HCT116 (cell line): ENCODE results near the gene S100A2. TPM values are rescaled to one million over a fixed set of nuclear protein-coding genes. Genes with fewer than 3 reads are reported as not detected.

ENCODE experiments used
- ATAC-seq: fragments of 200-7000 bp; cut with Tn5 transposase; 2 replicates; pipeline ENCODE4 v1.9.1; 2020; ENCODE audit warnings: mild to moderate bottlenecking, moderate library complexity
- BruUV-seq: library from RNA; stranded (reverse); fragments of 400-500 nt; replicated peaks from 2 replicates; lab custom pipeline; 2021; lab: Mats Ljungman, UMichigan
- CTCF ChIA-PET: fragments of 300-600 bp; sonication (Branson Sonifier 250); formaldehyde crosslinking; loops from one replicate; lab custom pipeline; 2021; ENCODE audit warnings: antibody characterized with exemption; lab: Charles Lee
- POLR2A ChIA-PET: fragments of 300-600, 350-600 bp; sonication (Branson Sonifier 250); formaldehyde crosslinking; loops from one replicate; lab custom pipeline; 2021; ENCODE audit warnings: antibody characterized with exemption; lab: Charles Lee
- RAD21 ChIA-PET, 2 experiments: fragments of 300-600 bp; sonication (Branson Sonifier 250); formaldehyde crosslinking; loops; one replicate each; lab custom pipeline; 2023; ENCODE audit warnings: low total read pairs in 2 of 2; ENCODE audit not compliant: uncharacterized antibody in 2 of 2, unreplicated experiment in 2 of 2, low non-redundant PET in 1 of 2; lab: Charles Lee
- DNase-seq: peaks from one replicate; pipeline ENCODE4 v3.0.0-alpha.2; 2010; ENCODE audit warnings: low read depth, low spot score
- H2AFZ ChIP-seq: fragments of 200-600 bp; shearing (Covaris generic), sonication (generic); 2 replicates; pipeline ENCODE4 v1.6.1; 2017; ENCODE audit warnings: low read depth, mixed run types, mixed read lengths, antibody characterized with exemption, low read length; ENCODE audit not compliant: poor library complexity, severe bottlenecking
- H3K27ac ChIP-seq: 2 replicates; pipeline ENCODE4 v1.5.1; 2012; ENCODE audit warnings: low read depth, low read length
- H3K27me3 ChIP-seq: fragments of 200-600 bp; sonication (generic); 2 replicates; pipeline ENCODE4 v1.6.1; 2016; ENCODE audit warnings: mixed run types, low read length, mixed read lengths; ENCODE audit not compliant: insufficient read depth
- H3K36me3 ChIP-seq, 2 experiments: fragments of 200-500 bp in 1 of 2; fragments of 200-600 bp in 1 of 2; sonication (Bioruptor generic) in 1 of 2; sonication (generic) in 1 of 2; 2 replicates each; pipeline versions ENCODE4 v1.5.1 to v1.6.1; 2014 to 2016; ENCODE audit warnings: low read length in 2 of 2, inconsistent platforms in 1 of 2, mixed read lengths in 1 of 2, mixed run types in 1 of 2; ENCODE audit not compliant: insufficient read depth in 2 of 2, control insufficient read depth in 1 of 2
- H3K4me1 ChIP-seq, 2 experiments: fragments of 200-600 bp in 1 of 2; sonication (generic) in 1 of 2; 2 replicates each; pipeline versions ENCODE4 v1.5.1 to v1.6.1; 2012 to 2017; ENCODE audit warnings: low read length in 2 of 2, inconsistent platforms in 1 of 2, mild to moderate bottlenecking in 1 of 2, mixed read lengths in 1 of 2, mixed run types in 1 of 2, moderate library complexity in 1 of 2; ENCODE audit not compliant: insufficient read depth in 2 of 2, control insufficient read depth in 1 of 2
- H3K4me2 ChIP-seq: fragments of 200-600 bp; sonication (generic); 2 replicates; pipeline ENCODE4 v1.6.1; 2017; ENCODE audit warnings: mixed run types, low read length, mixed read lengths
- H3K4me3 ChIP-seq, 2 experiments: fragments of 200-600 bp in 1 of 2; sonication (generic) in 1 of 2; replicated peaks in 1 of 2; 2 replicates each; pipeline ENCODE4 v1.5.1; 2011 to 2016; ENCODE audit warnings: low read length in 2 of 2, control low read depth in 1 of 2, low read depth in 1 of 2, mild to moderate bottlenecking in 1 of 2, mixed read lengths in 1 of 2, mixed run types in 1 of 2
- H3K79me2 ChIP-seq: fragments of 200-600 bp; sonication (generic); 2 replicates; pipeline ENCODE4 v1.6.1; 2017; ENCODE audit warnings: mild to moderate bottlenecking, mixed run types, low read length, moderate library complexity, mixed read lengths; ENCODE audit not compliant: insufficient read depth
- H3K9ac ChIP-seq: fragments of 200-600 bp; sonication (generic); 2 replicates; pipeline ENCODE4 v1.6.1; 2016; ENCODE audit warnings: low read length, mixed read lengths
- H3K9me2 ChIP-seq: fragments of 200-600 bp; sonication (generic), shearing (Covaris generic); 2 replicates; pipeline ENCODE4 v1.6.1; 2017; ENCODE audit warnings: mixed run types, mild to moderate bottlenecking, moderate library complexity; ENCODE audit not compliant: insufficient read depth
- H3K9me3 ChIP-seq, 2 experiments: fragments of 200-500 bp in 1 of 2; fragments of 200-600 bp in 1 of 2; sonication (Bioruptor generic) in 1 of 2; sonication (generic) in 1 of 2; 2 replicates each; pipeline ENCODE4 v1.6.1; 2014 to 2017; ENCODE audit warnings: low read length in 2 of 2, mixed read lengths in 2 of 2, inconsistent platforms in 1 of 2, low read depth in 1 of 2, mild to moderate bottlenecking in 1 of 2, mixed run types in 1 of 2, moderate library complexity in 1 of 2; ENCODE audit not compliant: control insufficient read depth in 1 of 2, insufficient read depth in 1 of 2
- H4K20me1 ChIP-seq: fragments of 200-600 bp; sonication (generic), shearing (Covaris generic); 2 replicates; pipeline ENCODE4 v1.6.1; 2017; ENCODE audit warnings: mixed run types, mild to moderate bottlenecking, moderate library complexity; ENCODE audit not compliant: insufficient read depth
- CBX3 ChIP-seq: IDR thresholded peaks from 2 replicates; pipeline ENCODE4 v1.6.1; 2012; ENCODE audit warnings: low read depth
- CEBPB ChIP-seq: IDR thresholded peaks from 2 replicates; pipeline ENCODE4 v1.6.1; 2012; ENCODE audit warnings: low read depth
- CTCF ChIP-seq, 3 experiments: fragments of 200-600 bp in 1 of 3; sonication (generic) in 1 of 3; IDR thresholded peaks in 2 of 3; conservative IDR thresholded peaks in 1 of 3; 2 replicates each; pipeline ENCODE4 v1.5.1; 2012 to 2017; ENCODE audit warnings: low read depth in 2 of 3, low read length in 2 of 3, antibody characterized with exemption in 1 of 3, borderline replicate concordance in 1 of 3, control low read depth in 1 of 3, mild to moderate bottlenecking in 1 of 3, mixed read lengths in 1 of 3, mixed run types in 1 of 3, moderate library complexity in 1 of 3; ENCODE audit not compliant: insufficient read depth in 1 of 3
- EGR1 ChIP-seq: IDR thresholded peaks from 2 replicates; pipeline ENCODE4 v1.6.1; 2012; ENCODE audit warnings: low read depth
- EZH2 ChIP-seq: fragments of 200-600 bp; sonication (generic); IDR thresholded peaks from 2 replicates; pipeline ENCODE4 v1.6.1; 2017; ENCODE audit warnings: antibody characterized with exemption, mixed run types
- EZH2phosphoT487 ChIP-seq: fragments of 200-600 bp; IDR thresholded peaks from 2 replicates; pipeline ENCODE4 v1.6.1; 2018; ENCODE audit warnings: antibody characterized with exemption, borderline replicate concordance
- JUND ChIP-seq: IDR thresholded peaks from 2 replicates; pipeline ENCODE4 v1.6.1; 2012
- MAX ChIP-seq: IDR thresholded peaks from 2 replicates; pipeline ENCODE4 v1.6.1; 2012
- POLR2A ChIP-seq: IDR thresholded peaks from 2 replicates; pipeline ENCODE4 v1.7.0; 2011; ENCODE audit warnings: borderline replicate concordance; ENCODE audit not compliant: insufficient read depth, insufficient read length; ENCODE audit errors: extremely low read depth
- POLR2AphosphoS5 ChIP-seq: IDR thresholded peaks from 2 replicates; pipeline ENCODE4 v1.6.1; 2011; ENCODE audit warnings: mild to moderate bottlenecking, low read depth, low read length, moderate library complexity
- SIN3A ChIP-seq: IDR thresholded peaks from 2 replicates; pipeline ENCODE4 v1.6.1; 2012; ENCODE audit warnings: low read depth
- SP1 ChIP-seq: IDR thresholded peaks from 2 replicates; pipeline ENCODE4 v1.6.1; 2012; ENCODE audit warnings: low read depth
- SRF ChIP-seq: IDR thresholded peaks from 2 replicates; pipeline ENCODE4 v1.6.1; 2012; ENCODE audit warnings: low read depth
- TCF7L2 ChIP-seq: IDR thresholded peaks from 2 replicates; pipeline ENCODE4 v1.7.0; 2011; ENCODE audit warnings: borderline replicate concordance, inconsistent platforms; ENCODE audit not compliant: insufficient read depth, insufficient read length; ENCODE audit errors: extremely low read depth
- YY1 ChIP-seq: IDR thresholded peaks from 2 replicates; pipeline ENCODE4 v1.6.1; 2011; ENCODE audit warnings: low read length, low read depth, moderate library complexity, mild to moderate bottlenecking; ENCODE audit not compliant: insufficient replicate concordance; ENCODE audit errors: extremely low read depth
- ZBTB33 ChIP-seq: IDR thresholded peaks from 2 replicates; pipeline ENCODE4 v1.6.1; 2011; ENCODE audit warnings: mild to moderate bottlenecking, low read length, moderate library complexity; ENCODE audit not compliant: insufficient replicate concordance; ENCODE audit errors: extremely low read depth
- ZFX ChIP-seq: fragments of 450-650 bp; IDR thresholded peaks from 2 replicates; pipeline ENCODE4 v1.6.1; 2017
- ZNF274 ChIP-seq: fragments of 200-500 bp; sonication (Bioruptor generic); IDR thresholded peaks from 2 replicates; pipeline ENCODE4 v1.6.1; 2014; ENCODE audit warnings: mild to moderate bottlenecking, low read depth, low read length, inconsistent platforms
- intact Hi-C: fragments of 100-400 bp; cut with micrococcal nuclease; formaldehyde crosslinking; loops from 2 replicates; pipeline ENCODE4 v1.10.0; 2022
- total RNA-seq: library from RNA; stranded (reverse); gene quantifications from one replicate; pipeline ENCODE4 v1.2.1, GENCODE V29; 2021; ENCODE audit not compliant: unreplicated experiment
- TF ChIP-seq, protein P1 (sequence below): IDR thresholded peaks from 2 replicates; pipeline ENCODE4 v1.6.1; 2012
- TF ChIP-seq, protein P2 (sequence below): IDR thresholded peaks from 2 replicates; pipeline ENCODE4 v1.6.1; 2012; ENCODE audit warnings: low read depth

The S100A2 gene
- total RNA-seq, 1 experiment from 2014 or later, result 24.8 TPM

DNA sequence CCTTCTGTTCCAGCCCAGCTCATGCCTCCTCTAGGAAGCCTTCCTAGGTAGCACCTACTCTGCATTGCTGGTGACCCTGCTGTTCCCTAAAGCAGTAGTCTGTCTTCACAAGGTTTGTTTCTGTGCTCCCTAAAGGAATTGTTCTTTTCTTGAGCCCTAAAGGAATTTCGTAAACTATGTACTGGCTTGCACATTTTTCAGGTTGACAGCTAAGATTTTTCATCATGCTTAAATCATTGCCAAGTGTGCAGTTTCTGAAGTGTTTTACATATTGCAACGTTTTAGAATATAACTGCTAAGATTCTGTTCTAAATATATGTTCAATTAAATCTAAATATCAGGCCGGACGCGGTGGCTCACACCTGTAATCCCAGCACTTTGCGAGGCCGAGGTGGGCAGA lies 34.2 kb upstream of the S100A2 start:
- Histone ChIP-seq H3K27ac (no peak overlapping the region), H3K4me3 (no peak overlapping the region), H3K4me1 (peaks cover 8 to 22% of the 10 kb centered on the region in 2 experiments), H3K4me2 (no peak overlapping the region), H3K27me3 (no peaks in the 10 kb centered on the region), H3K9ac (no peak overlapping the region), H3K9me2 (no peaks in the 10 kb centered on the region), H3K36me3 (no peaks in the 10 kb centered on the region), H2AFZ (no peak overlapping the region), H3K9me3 (no peaks in the 10 kb centered on the region), H3K79me2 (no peaks in the 10 kb centered on the region), H4K20me1 (no peaks in the 10 kb centered on the region)
- ChIA-PET RAD21 (no interaction called here), CTCF (no interaction called here), POLR2A (interaction anchor here (0.8 to 1.1 kb wide), 3 partner anchors 10 to 15 kb away, joined by 3 to 4 read pairs (median 4); no protein-coding TSS in a partner anchor)
- ATAC-seq (no peak), DNase-seq (no peak)
- intact Hi-C loops, result no loop called here
- no TSS peak for BruUV-seq
- TF ChIP-seq CTCF (IDR thresholded peaks at IDR 0.05 in 2 of 3, conservative IDR thresholded peaks at IDR 0.05 in 1 of 3; ENCODE audit: borderline replicate concordance in 1 of 3, insufficient read depth in 1 of 3, low read depth in 2 of 3, low read length in 2 of 3) (no peak), MAX (no peak), EZH2 (no peak), POLR2A (no peak), SIN3A (no peak), CEBPB (no peak), ZFX (no peak), TCF7L2 (no peak), EZH2phosphoT487 (no peak), ZNF274 (no peak), EGR1 (no peak), POLR2AphosphoS5 (no peak), ZBTB33 (no peak), CBX3 (no peak), SRF (no peak), JUND (no peak), YY1 (no peak), SP1 (no peak)
- TF ChIP-seq, protein P1, sequence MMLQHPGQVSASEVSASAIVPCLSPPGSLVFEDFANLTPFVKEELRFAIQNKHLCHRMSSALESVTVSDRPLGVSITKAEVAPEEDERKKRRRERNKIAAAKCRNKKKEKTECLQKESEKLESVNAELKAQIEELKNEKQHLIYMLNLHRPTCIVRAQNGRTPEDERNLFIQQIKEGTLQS, result no peak
- TF ChIP-seq, protein P2, sequence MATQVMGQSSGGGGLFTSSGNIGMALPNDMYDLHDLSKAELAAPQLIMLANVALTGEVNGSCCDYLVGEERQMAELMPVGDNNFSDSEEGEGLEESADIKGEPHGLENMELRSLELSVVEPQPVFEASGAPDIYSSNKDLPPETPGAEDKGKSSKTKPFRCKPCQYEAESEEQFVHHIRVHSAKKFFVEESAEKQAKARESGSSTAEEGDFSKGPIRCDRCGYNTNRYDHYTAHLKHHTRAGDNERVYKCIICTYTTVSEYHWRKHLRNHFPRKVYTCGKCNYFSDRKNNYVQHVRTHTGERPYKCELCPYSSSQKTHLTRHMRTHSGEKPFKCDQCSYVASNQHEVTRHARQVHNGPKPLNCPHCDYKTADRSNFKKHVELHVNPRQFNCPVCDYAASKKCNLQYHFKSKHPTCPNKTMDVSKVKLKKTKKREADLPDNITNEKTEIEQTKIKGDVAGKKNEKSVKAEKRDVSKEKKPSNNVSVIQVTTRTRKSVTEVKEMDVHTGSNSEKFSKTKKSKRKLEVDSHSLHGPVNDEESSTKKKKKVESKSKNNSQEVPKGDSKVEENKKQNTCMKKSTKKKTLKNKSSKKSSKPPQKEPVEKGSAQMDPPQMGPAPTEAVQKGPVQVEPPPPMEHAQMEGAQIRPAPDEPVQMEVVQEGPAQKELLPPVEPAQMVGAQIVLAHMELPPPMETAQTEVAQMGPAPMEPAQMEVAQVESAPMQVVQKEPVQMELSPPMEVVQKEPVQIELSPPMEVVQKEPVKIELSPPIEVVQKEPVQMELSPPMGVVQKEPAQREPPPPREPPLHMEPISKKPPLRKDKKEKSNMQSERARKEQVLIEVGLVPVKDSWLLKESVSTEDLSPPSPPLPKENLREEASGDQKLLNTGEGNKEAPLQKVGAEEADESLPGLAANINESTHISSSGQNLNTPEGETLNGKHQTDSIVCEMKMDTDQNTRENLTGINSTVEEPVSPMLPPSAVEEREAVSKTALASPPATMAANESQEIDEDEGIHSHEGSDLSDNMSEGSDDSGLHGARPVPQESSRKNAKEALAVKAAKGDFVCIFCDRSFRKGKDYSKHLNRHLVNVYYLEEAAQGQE, result no peak
